A549 (cell line): Measurements from ENCODE around the gene DCTD. TPM values are rescaled to one million over a fixed set of nuclear protein-coding genes. Genes with fewer than 3 reads are reported as not detected.

Experiments
- ATAC-seq, 2 experiments: fragments of 200-7000 bp in 1 of 2; fragments of >200 bp in 1 of 2; cut with Nextera tagmentation in 1 of 2; cut with Tn5 transposase in 1 of 2; 3 replicates each; pipeline versions ENCODE4 v1.8.0 to v1.9.1; 2018 to 2020; ENCODE audit warnings: mild to moderate bottlenecking in 1 of 2, moderate library complexity in 1 of 2
- CTCF ChIA-PET: fragments of 300-600 bp; sonication (Branson Sonifier 250); formaldehyde crosslinking; extraction: SDS; loops from one replicate; lab custom pipeline; 2021; ENCODE audit warnings: antibody characterized with exemption, inconsistent platforms; lab: Yijun Ruan, JAX
- POLR2A ChIA-PET: fragments of 350-600 bp; formaldehyde crosslinking; extraction: SDS; loops from one replicate; lab custom pipeline; 2021; ENCODE audit warnings: antibody characterized with exemption, inconsistent platforms; lab: Yijun Ruan, JAX
- DNase-seq, 2 experiments: peaks; one replicate each; pipeline versions ENCODE4 v3.0.0 to v3.0.0-alpha.2; 2011 to 2016; ENCODE audit warnings: low read depth in 1 of 2, low spot score in 1 of 2
- FAIRE-seq: peaks from 2 replicates; lab custom pipeline; 2011; peaks lifted over from hg19 to GRCh38; lab: Jason Lieb, UNC
- H3K27ac ChIP-seq, 2 experiments: fragments of >200 bp; sonication (Bioruptor Twin); formaldehyde crosslinking; 3 replicates each; pipeline ENCODE4 v1.5.1; 2016 to 2017
- H3K4me1 ChIP-seq: fragments of >200 bp; sonication (Bioruptor Twin); formaldehyde crosslinking; 3 replicates; pipeline ENCODE4 v1.6.1; 2016
- H3K4me2 ChIP-seq: fragments of >200 bp; sonication (Bioruptor Twin); formaldehyde crosslinking; 3 replicates; pipeline ENCODE4 v1.6.1; 2016
- H3K4me3 ChIP-seq: fragments of >200 bp; sonication (Bioruptor Twin); formaldehyde crosslinking; 3 replicates; pipeline ENCODE4 v1.5.1; 2016
- H3K9me3 ChIP-seq: fragments of >200 bp; sonication (Bioruptor Twin); formaldehyde crosslinking; 3 replicates; pipeline ENCODE4 v1.6.1; 2016
- ATOH8 ChIP-seq: fragments of 250-450 bp; sonication (Bioruptor Pico); IDR thresholded peaks from 2 replicates; pipeline ENCODE4 v1.5.0; 2020; ENCODE audit warnings: low read depth, mild to moderate bottlenecking, moderate library complexity
- CBX8 ChIP-seq: fragments of 200-600 bp; sonication (generic); IDR thresholded peaks from 2 replicates; pipeline ENCODE4 v1.6.1; 2016
- CHD2 ChIP-seq: fragments of 150-350 bp; IDR thresholded peaks from 2 replicates; pipeline ENCODE4 v1.6.1; 2014; ENCODE audit warnings: low read length; ENCODE audit not compliant: partially characterized antibody
- E2F6 ChIP-seq: IDR thresholded peaks from 2 replicates; pipeline ENCODE4 v1.6.1; 2012; ENCODE audit warnings: low read depth, borderline replicate concordance
- EP300 ChIP-seq, 2 experiments: fragments of >200 bp; sonication (Bioruptor Twin); formaldehyde crosslinking; IDR thresholded peaks; 2 replicates in 1 of 2; 3 replicates in 1 of 2; pipeline ENCODE4 v1.6.1; 2016 to 2017
- FOXS1 ChIP-seq: fragments of 250-450 bp; sonication (Bioruptor Pico); IDR thresholded peaks from 2 replicates; pipeline ENCODE4 v1.5.0; 2020; ENCODE audit warnings: mild to moderate bottlenecking, moderate library complexity
- HOXA7 ChIP-seq: fragments of 250-450 bp; sonication (Bioruptor Pico); IDR thresholded peaks from 2 replicates; pipeline ENCODE4 v1.5.0; 2020; ENCODE audit warnings: mild to moderate bottlenecking, moderate library complexity
- HOXB13 ChIP-seq: fragments of 250-450 bp; sonication (Bioruptor Pico); IDR thresholded peaks from 2 replicates; pipeline ENCODE4 v1.5.0; 2020; ENCODE audit warnings: low read depth, mild to moderate bottlenecking, moderate library complexity
- HOXB5 ChIP-seq: fragments of 250-450 bp; sonication (Bioruptor Pico); IDR thresholded peaks from 2 replicates; pipeline ENCODE4 v1.5.0; 2020; ENCODE audit warnings: mild to moderate bottlenecking, moderate library complexity
- KDM1A ChIP-seq: fragments of 200-600 bp; sonication (generic); IDR thresholded peaks from 2 replicates; pipeline ENCODE4 v1.6.1; 2016; ENCODE audit warnings: low read depth, mild to moderate bottlenecking
- KDM5A ChIP-seq: fragments of 200-600 bp; sonication (generic); IDR thresholded peaks from 2 replicates; pipeline ENCODE4 v1.6.1; 2016; ENCODE audit warnings: antibody characterized with exemption, mild to moderate bottlenecking
- MAFK ChIP-seq: fragments of 450-650 bp; IDR thresholded peaks from 2 replicates; pipeline ENCODE4 v1.6.1; 2014; ENCODE audit not compliant: partially characterized antibody
- MAZ ChIP-seq: fragments of 150-350 bp; IDR thresholded peaks from 2 replicates; pipeline ENCODE4 v1.6.1; 2014; ENCODE audit warnings: antibody characterized with exemption, low read depth, low read length, borderline replicate concordance
- NFE2L2 ChIP-seq: fragments of 150-350 bp; conservative IDR thresholded peaks from 2 replicates; pipeline ENCODE4 v1.6.1; 2014; ENCODE audit warnings: low read length
- NPAS2 ChIP-seq: fragments of 250-450 bp; sonication (Bioruptor Pico); IDR thresholded peaks from 2 replicates; pipeline ENCODE4 v1.8.0; 2022; ENCODE audit warnings: mild to moderate bottlenecking, moderate library complexity, borderline replicate concordance
- NR3C1 ChIP-seq: fragments of >200 bp; sonication (Bioruptor Twin); formaldehyde crosslinking; IDR thresholded peaks from 3 replicates; pipeline ENCODE4 v1.6.1; 2017
- POLR2A ChIP-seq: IDR thresholded peaks from 2 replicates; pipeline ENCODE4 v1.6.1; 2012; ENCODE audit warnings: mild to moderate bottlenecking, low read length
- POLR2AphosphoS2 ChIP-seq: conservative IDR thresholded peaks from 2 replicates; pipeline ENCODE4 v1.6.1; 2012; ENCODE audit warnings: low read length, improper control_type of control experiment, inconsistent platforms
- RAD21 ChIP-seq, 2 experiments: fragments of >200 bp in 1 of 2; sonication (Bioruptor Twin) in 1 of 2; formaldehyde crosslinking in 1 of 2; IDR thresholded peaks in 1 of 2; conservative IDR thresholded peaks in 1 of 2; 2 replicates in 1 of 2; 3 replicates in 1 of 2; pipeline ENCODE4 v1.6.1; 2012 to 2018; ENCODE audit warnings: inconsistent platforms in 1 of 2
- RCOR1 ChIP-seq: fragments of 150-350 bp; IDR thresholded peaks from 2 replicates; pipeline ENCODE4 v1.6.1; 2014; ENCODE audit warnings: antibody characterized with exemption, low read length, low read depth
- RFX5 ChIP-seq: fragments of 450-650 bp; IDR thresholded peaks from 2 replicates; pipeline ENCODE4 v1.7.1; 2014; ENCODE audit warnings: antibody characterized with exemption, mild to moderate bottlenecking, moderate library complexity
- SREBF2 ChIP-seq: fragments of 450-650 bp; IDR thresholded peaks from 2 replicates; pipeline ENCODE4 v1.6.1; 2014; ENCODE audit warnings: mild to moderate bottlenecking, moderate library complexity
- TFCP2L1 ChIP-seq: fragments of 250-450 bp; sonication (Bioruptor Pico); IDR thresholded peaks from 2 replicates; pipeline ENCODE4 v1.5.0; 2021; ENCODE audit warnings: mild to moderate bottlenecking
- ZC3H11A ChIP-seq: fragments of 450-650 bp; IDR thresholded peaks from 2 replicates; pipeline ENCODE4 v1.6.1; 2014; ENCODE audit warnings: antibody characterized with exemption, mild to moderate bottlenecking
- ZFP36 ChIP-seq: fragments of 450-650 bp; IDR thresholded peaks from 2 replicates; pipeline ENCODE4 v1.6.1; 2014; ENCODE audit warnings: borderline replicate concordance; ENCODE audit not compliant: partially characterized antibody
- ZNF302 ChIP-seq: fragments of 250-450 bp; sonication (Bioruptor Pico); IDR thresholded peaks from 2 replicates; pipeline ENCODE4 v1.9.0; 2021; ENCODE audit warnings: inconsistent platforms, mild to moderate bottlenecking, moderate library complexity
- ZSCAN20 ChIP-seq: fragments of 250-450 bp; sonication (Bioruptor Pico); IDR thresholded peaks from 2 replicates; pipeline ENCODE4 v1.8.0; 2022; ENCODE audit warnings: mild to moderate bottlenecking, moderate library complexity
- WGBS: methylation state at CpG from one replicate; pipeline ENCODE4 v1.1.6; 2017; ENCODE audit errors: missing lambda C conversion rate; 5-methylcytosine and 5-hydroxymethylcytosine counted together
- polyA plus RNA-seq, 4 experiments: library from polyadenylated mRNA; depleted of rRNA in 3 of 4; stranded (reverse); fragments of >200 nt; fragmentation: RNase III in 1 of 4; extraction: RNeasy Plus Mini Kit Qiagen cat#74134 plus additional on column Dnase treatment in 1 of 4; gene quantifications; 2 replicates in 3 of 4; 3 replicates in 1 of 4; pipeline ENCODE4 v1.2.3, GENCODE V29; 2011 to 2017

The DCTD gene
- polyA plus RNA-seq, 2 of the 4 experiments (the other 2 are of a cell fraction): 74.4 to 112 TPM

- Histone ChIP-seq H3K4me2 (no peak overlapping the region), H3K27ac (no peak overlapping the region), H3K9me3 (no peaks in the 10 kb centered on the region)
- WGBS: 45% methylated on average over 3 of the region's 3 CpGs
- DNase-seq (no peak), FAIRE-seq (no peak)
- POLR2A ChIA-PET: no interaction called here
- TF ChIP-seq ZC3H11A: no peak
- no peak for TF ChIP-seq ZSCAN20 (CRISPR knock-in tag)
- no peak for TF ChIP-seq NR3C1
- TF ChIP-seq ZNF302: no peak
- TF ChIP-seq MAZ: no peak
- TF ChIP-seq KDM5A: no peak
- no peak for TF ChIP-seq CBX8
- no peak for TF ChIP-seq TFCP2L1 (CRISPR knock-in tag)
- TF ChIP-seq RFX5: no peak
- no peak for TF ChIP-seq CHD2
- TF ChIP-seq RCOR1: no peak
- no peak for TF ChIP-seq RAD21 (conservative IDR thresholded peaks at IDR 0.05 in 1 of 2, IDR thresholded peaks at IDR 0.05 in 1 of 2)
- TF ChIP-seq E2F6: no peak
- TF ChIP-seq ATOH8 (CRISPR knock-in tag): no peak
- TF ChIP-seq, all 56 proteins: peak for 0
- CTCF ChIA-PET: interaction anchor here (0.7 to 6.7 kb wide), 3 partner anchors 9 to 10 kb away, joined by 3 to 41 read pairs (median 4); no protein-coding TSS in a partner anchor
- no peak overlapping the region for H3K4me3 ChIP-seq
- 0 out of 3 replicates have a peak, but pooled peaks cover 7% of the 10 kb centered on the region for H3K4me1 ChIP-seq
- ATAC-seq: no peak
These were observed 10.3 kb upstream of the DCTD start for GRCh38 chr4:182927505-182927904.

GRCh38 chr4:182925855-182926254 lies 8.7 kb upstream of the DCTD start:
- Histone ChIP-seq H3K9me3 (no peaks in the 10 kb centered on the region), H3K27ac (no peak overlapping the region), H3K4me1 (0 out of 3 replicates have a peak, but pooled peaks cover 8% of the 10 kb centered on the region), H3K4me3 (no peak overlapping the region), H3K4me2 (no peak overlapping the region)
- CTCF ChIA-PET: interaction anchor here (0.6 to 6.7 kb wide), 13 partner anchors 12 to 1783 kb away, joined by 3 to 41 read pairs (median 4); no protein-coding TSS in a partner anchor
- WGBS: 100% methylated on average over 1 of the region's 1 CpG
- FAIRE-seq (no peak), ATAC-seq (no peak), DNase-seq (no peak)
- TF ChIP-seq ZSCAN20 (CRISPR knock-in tag) (no peak), HOXA7 (CRISPR knock-in tag) (no peak), RAD21 (conservative IDR thresholded peaks at IDR 0.05 in 1 of 2, IDR thresholded peaks at IDR 0.05 in 1 of 2) (no peak), SREBF2 (no peak), KDM1A (no peak), NFE2L2 (no peak), POLR2A (no peak), HOXB5 (CRISPR knock-in tag) (no peak), ZFP36 (no peak), ATOH8 (CRISPR knock-in tag) (no peak), NR3C1 (no peak), POLR2AphosphoS2 (no peak), HOXB13 (CRISPR knock-in tag) (no peak), CHD2 (no peak), NPAS2 (CRISPR knock-in tag) (no peak), MAFK (no peak), FOXS1 (CRISPR knock-in tag) (no peak), EP300 (IDR thresholded peaks at IDR 0.05) (no peak)
- TF ChIP-seq, all 56 proteins: peak for 0
- POLR2A ChIA-PET: interaction anchor here (1.0 kb wide), 1 partner anchor 9 kb away, joined by 4 read pairs; no protein-coding TSS in a partner anchor
